NB4 (cell line): ENCODE measurements around the gene ZC3H13.

ENCODE experiments used
- MYC ChIP-seq: IDR thresholded peaks from 2 replicates; pipeline ENCODE4 v1.6.1; 2011; ENCODE audit warnings: low read depth, low read length
- TF ChIP-seq, protein P1 (sequence below): IDR thresholded peaks from one replicate; pipeline ENCODE4 v1.5.1; 2012; ENCODE audit warnings: low read depth, low read length

DNA sequence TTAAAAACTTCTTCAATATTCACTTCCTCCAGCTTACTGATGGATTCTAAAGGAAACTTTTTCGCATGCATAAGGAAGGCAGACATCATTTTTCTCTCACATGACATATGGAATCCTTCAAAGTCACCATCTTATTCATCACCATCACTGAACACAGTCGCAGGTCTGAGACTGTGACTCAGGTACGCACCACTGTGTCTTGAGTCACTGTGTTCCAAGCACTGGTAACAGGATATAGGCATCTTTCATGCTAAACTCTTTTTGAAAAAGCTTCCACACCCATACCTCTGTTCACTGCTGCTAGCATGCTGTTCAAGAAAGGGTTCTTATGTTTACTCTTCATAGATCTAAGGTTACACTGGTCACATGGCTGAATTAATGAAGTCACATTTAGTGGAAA lies 133.9 kb downstream of the ZC3H13 start:
- no peak for TF ChIP-seq MYC
- TF ChIP-seq, protein P1, sequence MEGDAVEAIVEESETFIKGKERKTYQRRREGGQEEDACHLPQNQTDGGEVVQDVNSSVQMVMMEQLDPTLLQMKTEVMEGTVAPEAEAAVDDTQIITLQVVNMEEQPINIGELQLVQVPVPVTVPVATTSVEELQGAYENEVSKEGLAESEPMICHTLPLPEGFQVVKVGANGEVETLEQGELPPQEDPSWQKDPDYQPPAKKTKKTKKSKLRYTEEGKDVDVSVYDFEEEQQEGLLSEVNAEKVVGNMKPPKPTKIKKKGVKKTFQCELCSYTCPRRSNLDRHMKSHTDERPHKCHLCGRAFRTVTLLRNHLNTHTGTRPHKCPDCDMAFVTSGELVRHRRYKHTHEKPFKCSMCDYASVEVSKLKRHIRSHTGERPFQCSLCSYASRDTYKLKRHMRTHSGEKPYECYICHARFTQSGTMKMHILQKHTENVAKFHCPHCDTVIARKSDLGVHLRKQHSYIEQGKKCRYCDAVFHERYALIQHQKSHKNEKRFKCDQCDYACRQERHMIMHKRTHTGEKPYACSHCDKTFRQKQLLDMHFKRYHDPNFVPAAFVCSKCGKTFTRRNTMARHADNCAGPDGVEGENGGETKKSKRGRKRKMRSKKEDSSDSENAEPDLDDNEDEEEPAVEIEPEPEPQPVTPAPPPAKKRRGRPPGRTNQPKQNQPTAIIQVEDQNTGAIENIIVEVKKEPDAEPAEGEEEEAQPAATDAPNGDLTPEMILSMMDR = no peak
